ENCODE data around the gene HDDC3.

The HDDC3 gene

GRCh38 chr15:90906181-90906849 is 26.0 kb downstream of the HDDC3 start:
- H3K4me3 ChIP-seq (ENCODE audit: low read depth, low read length): no peak overlapping the region
- TF ChIP-seq, protein P1, sequence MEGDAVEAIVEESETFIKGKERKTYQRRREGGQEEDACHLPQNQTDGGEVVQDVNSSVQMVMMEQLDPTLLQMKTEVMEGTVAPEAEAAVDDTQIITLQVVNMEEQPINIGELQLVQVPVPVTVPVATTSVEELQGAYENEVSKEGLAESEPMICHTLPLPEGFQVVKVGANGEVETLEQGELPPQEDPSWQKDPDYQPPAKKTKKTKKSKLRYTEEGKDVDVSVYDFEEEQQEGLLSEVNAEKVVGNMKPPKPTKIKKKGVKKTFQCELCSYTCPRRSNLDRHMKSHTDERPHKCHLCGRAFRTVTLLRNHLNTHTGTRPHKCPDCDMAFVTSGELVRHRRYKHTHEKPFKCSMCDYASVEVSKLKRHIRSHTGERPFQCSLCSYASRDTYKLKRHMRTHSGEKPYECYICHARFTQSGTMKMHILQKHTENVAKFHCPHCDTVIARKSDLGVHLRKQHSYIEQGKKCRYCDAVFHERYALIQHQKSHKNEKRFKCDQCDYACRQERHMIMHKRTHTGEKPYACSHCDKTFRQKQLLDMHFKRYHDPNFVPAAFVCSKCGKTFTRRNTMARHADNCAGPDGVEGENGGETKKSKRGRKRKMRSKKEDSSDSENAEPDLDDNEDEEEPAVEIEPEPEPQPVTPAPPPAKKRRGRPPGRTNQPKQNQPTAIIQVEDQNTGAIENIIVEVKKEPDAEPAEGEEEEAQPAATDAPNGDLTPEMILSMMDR (IDR thresholded peaks at IDR 0.05; ENCODE audit: low read depth, low read length): no peak

DNA sequence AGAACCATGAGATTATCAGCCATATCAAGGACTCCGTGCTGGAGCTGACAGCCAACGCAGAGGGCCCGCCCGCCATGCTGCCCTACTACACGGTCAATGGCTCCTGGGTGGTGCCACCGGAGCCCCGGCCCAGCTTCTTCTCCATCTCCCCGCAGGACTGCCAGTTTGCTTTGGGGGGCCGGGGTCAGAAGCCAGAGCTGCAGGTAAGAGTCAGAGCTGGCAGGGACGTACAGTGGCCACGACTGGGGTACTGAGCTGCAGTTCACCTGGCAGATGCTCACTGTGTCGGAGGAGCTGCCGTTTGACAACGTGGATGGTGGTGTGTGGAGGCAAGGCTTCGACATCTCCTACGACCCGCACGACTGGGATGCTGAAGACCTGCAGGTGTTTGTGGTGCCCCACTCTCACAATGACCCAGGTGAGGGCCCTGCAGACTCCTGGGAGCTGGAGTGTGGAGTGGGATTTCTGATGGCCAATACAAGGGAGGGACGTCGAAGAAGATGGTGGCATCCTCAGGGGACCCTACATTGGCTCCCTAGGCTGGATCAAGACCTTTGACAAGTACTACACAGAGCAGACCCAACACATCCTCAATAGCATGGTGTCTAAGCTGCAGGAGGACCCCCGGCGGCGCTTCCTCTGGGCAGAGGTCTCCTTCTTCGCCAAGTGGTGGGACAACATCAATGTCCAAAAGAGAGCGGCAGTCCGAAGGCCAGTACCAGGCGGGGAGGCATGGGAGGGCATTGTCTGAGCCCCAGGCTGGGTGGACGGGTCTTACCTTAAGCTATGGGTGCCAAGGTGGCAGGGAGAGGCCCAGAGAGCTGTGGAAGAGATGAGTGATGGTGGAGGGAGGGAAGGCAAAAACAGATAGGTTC is 26.8 kb downstream of the HDDC3 start:
- TF ChIP-seq, protein P1 (IDR thresholded peaks at IDR 0.05; ENCODE audit: low read depth, low read length): no peak
- no peak overlapping the region for H3K4me3 ChIP-seq (ENCODE audit: low read depth, low read length)

- TF ChIP-seq, protein P1 (IDR thresholded peaks at IDR 0.05; ENCODE audit: low read depth, low read length): no peak
- H3K4me3 ChIP-seq (ENCODE audit: low read depth, low read length): no peak overlapping the region
These were observed 27.6 kb downstream of the HDDC3 start for GRCh38 chr15:90904746-90905145.

DNA sequence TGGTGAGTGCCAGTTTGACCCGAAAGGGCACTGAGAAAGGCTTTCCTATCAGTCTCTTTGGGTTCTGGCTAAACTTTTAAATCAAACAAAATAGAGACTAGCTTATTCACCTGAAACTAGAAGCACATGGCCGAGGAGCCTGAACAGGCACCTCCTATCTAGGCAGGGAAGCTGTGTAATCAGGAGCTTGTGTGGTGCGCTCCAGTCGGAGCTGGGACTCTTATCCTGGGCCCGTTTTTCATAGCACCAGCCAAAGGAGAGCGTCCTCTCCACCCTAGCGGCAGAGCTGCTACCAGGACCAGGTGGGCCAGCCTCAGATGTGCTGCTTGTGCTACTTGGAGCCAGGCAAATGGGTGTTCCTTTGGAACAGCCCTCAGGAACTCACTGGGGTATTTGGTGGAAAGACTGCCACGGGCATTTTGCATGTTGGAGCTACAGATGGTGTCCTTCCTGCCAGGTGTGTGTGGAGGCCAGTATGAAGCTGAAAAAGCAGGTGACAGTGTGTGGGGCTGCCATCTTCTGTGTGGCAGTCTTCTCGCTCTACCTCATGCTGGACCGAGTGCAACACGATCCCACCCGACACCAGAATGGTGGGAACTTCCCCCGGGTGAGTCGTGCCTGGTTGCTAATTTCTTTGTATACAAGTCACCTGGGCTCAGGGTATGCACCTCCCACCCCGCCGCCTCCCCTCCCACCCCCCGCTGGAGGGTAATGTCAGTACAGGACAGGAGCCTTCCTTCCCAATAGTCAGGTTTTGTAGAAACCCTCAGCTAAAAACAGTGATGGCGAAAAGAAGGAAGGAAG is 28.4 kb downstream of the HDDC3 start:
- H3K4me3 ChIP-seq (ENCODE audit: low read depth, low read length): peak overlapping the region; percentile 76
- TF ChIP-seq, protein P1 (IDR thresholded peaks at IDR 0.05; ENCODE audit: low read depth, low read length): no peak

GRCh38 chr15:90902840-90903732 is 29.3 kb downstream of the HDDC3 start, which contains the start of gene MAN2A2:
TSS of gene MAN2A2 (plus strand) at chr15:90903302. CDS start at chr15:90904208, 906 bp downstream.
- TF ChIP-seq, protein P1 (IDR thresholded peaks at IDR 0.05; ENCODE audit: low read depth, low read length): no peak
- peak within 1 kb of the TSS; percentile 76 for H3K4me3 ChIP-seq (ENCODE audit: low read depth, low read length)

DNA sequence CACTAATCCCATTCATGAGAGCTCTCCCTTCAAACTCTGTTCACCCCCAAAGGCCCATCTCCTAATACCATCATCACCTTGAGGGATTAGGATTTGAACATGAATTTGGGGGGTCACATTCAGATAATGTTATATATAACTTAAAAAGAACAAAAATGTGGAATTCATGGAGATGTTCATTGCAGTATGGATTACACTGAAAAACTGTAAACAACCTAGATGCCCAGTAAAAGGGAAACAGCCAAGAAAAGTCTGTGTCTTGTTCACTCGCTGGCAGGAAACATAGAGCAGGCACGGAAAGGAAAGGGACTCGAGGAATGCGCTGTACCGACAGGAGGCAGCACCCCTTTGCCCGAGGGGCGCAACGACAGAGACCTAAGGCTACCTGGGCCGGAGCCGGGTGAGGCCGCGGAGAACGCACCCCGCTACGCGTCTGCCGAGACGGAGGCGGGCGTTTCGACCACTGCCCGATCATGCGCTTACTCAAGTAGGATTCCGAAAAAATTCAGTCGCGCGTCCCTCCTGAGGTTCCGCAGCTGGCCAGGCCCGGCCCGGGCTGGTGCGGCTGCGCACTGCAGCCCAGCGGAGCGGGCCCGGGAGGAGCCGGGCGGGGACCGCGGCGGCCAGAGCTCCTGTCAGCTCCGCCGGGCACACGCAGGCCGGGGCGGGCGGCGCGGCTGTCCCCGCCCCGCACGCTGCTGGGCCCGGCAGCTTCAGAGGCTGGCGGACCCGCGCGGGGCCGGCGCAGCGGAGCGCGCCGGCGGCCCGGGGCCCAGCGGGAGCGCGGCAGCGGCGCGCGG is 30.1 kb downstream of the HDDC3 start:
- TF ChIP-seq, protein P1 (IDR thresholded peaks at IDR 0.05; ENCODE audit: low read depth, low read length): peak; percentile 80
- H3K4me3 ChIP-seq (ENCODE audit: low read depth, low read length): peak overlapping the region; percentile 76

Measured in WI38 (cell line).